HEK293 (cell line): ENCODE measurements around the gene CPA4.

Source experiments
- CTCF ChIP-seq: fragments of 450-650 bp; formaldehyde crosslinking; IDR thresholded peaks from 2 replicates; pipeline ENCODE4 v1.5.1; 2016; ENCODE audit warnings: missing biosample characterization, missing genetic modification characterization
- HOXA7 ChIP-seq: sonication (generic); formaldehyde crosslinking; IDR thresholded peaks from 2 replicates; pipeline ENCODE4 v1.8.1; 2022; ENCODE audit warnings: missing genetic modification reagents, borderline replicate concordance
- KLF16 ChIP-seq: fragments of 450-650 bp; formaldehyde crosslinking; IDR thresholded peaks from 2 replicates; pipeline ENCODE4 v1.5.1; 2017; ENCODE audit warnings: missing biosample characterization, missing genetic modification characterization
- REST ChIP-seq: fragments of 450-650 bp; formaldehyde crosslinking; IDR thresholded peaks from 2 replicates; pipeline ENCODE4 v1.5.1; 2016; ENCODE audit warnings: missing biosample characterization, missing genetic modification characterization
- SP2 ChIP-seq: fragments of 450-650 bp; formaldehyde crosslinking; IDR thresholded peaks from 2 replicates; pipeline ENCODE4 v1.5.1; 2016; ENCODE audit warnings: missing biosample characterization, missing genetic modification characterization
- ZBTB21 ChIP-seq: fragments of 450-650 bp; formaldehyde crosslinking; IDR thresholded peaks from 2 replicates; pipeline ENCODE4 v1.5.1; 2017; ENCODE audit warnings: missing biosample characterization, missing genetic modification characterization
- ZNF133 ChIP-seq: fragments of 450-650 bp; formaldehyde crosslinking; IDR thresholded peaks from 2 replicates; pipeline ENCODE4 v1.5.1; 2016; ENCODE audit warnings: missing biosample characterization, missing genetic modification characterization
- ZNF274 ChIP-seq, 2 experiments: fragments of 200-500 bp in 1 of 2; fragments of 450-650 bp in 1 of 2; sonication (Bioruptor generic) in 1 of 2; formaldehyde crosslinking in 1 of 2; IDR thresholded peaks; 2 replicates each; pipeline versions ENCODE4 v1.5.1 to v1.6.1; 2014 to 2016; ENCODE audit warnings: borderline replicate concordance in 1 of 2, inconsistent platforms in 1 of 2, low read length in 1 of 2, missing biosample characterization in 1 of 2, missing genetic modification characterization in 1 of 2
- ZNF350 ChIP-seq: fragments of 450-650 bp; formaldehyde crosslinking; IDR thresholded peaks from 2 replicates; pipeline ENCODE4 v1.5.0; 2017; ENCODE audit warnings: missing biosample characterization, mild to moderate bottlenecking, missing genetic modification characterization
- ZNF362 ChIP-seq: fragments of 450-650 bp; formaldehyde crosslinking; IDR thresholded peaks from 2 replicates; pipeline ENCODE4 v1.5.1; 2016; ENCODE audit warnings: missing biosample characterization, missing genetic modification characterization
- ZNF692 ChIP-seq: fragments of 450-650 bp; formaldehyde crosslinking; IDR thresholded peaks from 2 replicates; pipeline ENCODE4 v1.5.1; 2016; ENCODE audit warnings: missing biosample characterization, missing genetic modification characterization

GRCh38 chr7:130314305-130314704 is 21.3 kb downstream of the CPA4 start:
- TF ChIP-seq ZNF362 (tag by site-specific recombination) = no peak
- no peak for TF ChIP-seq CTCF
- no peak for TF ChIP-seq ZNF274 (IDR thresholded peaks at IDR 0.05; ENCODE audit: low read length)
- no peak for TF ChIP-seq ZNF274 (tag by site-specific recombination; IDR thresholded peaks at IDR 0.05; ENCODE audit: borderline replicate concordance)
- no peak for TF ChIP-seq ZBTB21 (tag by site-specific recombination)
- no peak for TF ChIP-seq ZNF133 (tag by site-specific recombination)
- no peak for TF ChIP-seq ZNF350
- no peak for TF ChIP-seq ZNF692 (tag by site-specific recombination)
- no peak for TF ChIP-seq KLF16 (tag by site-specific recombination)
- TF ChIP-seq REST = no peak
- no peak for TF ChIP-seq HOXA7 (CRISPR knock-in tag)
- no peak for TF ChIP-seq SP2
